Stimulated activated CD8-positive, alpha-beta memory T cell treated with anti-CD3 and anti-CD28 coated beads, Interleukin-15, amount 100 ng/mL, for 24 hours (primary cell): ENCODE data around the gene XDH.

Experiments used
- DNase-seq: peaks from one replicate; pipeline ENCODE4 v3.0.0-alpha.2; 2020; ENCODE audit warnings: low read depth

Gene XDH

GRCh38 chr2:31329081-31329625 lies 85.4 kb downstream of the XDH start:
- DNase-seq, result no peak

GRCh38 chr2:31328026-31328425 lies 86.5 kb downstream of the XDH start:
- DNase-seq, result no peak

- DNase-seq, result no peak
Observed at GRCh38 chr2:31327505-31327904, 87.0 kb downstream of the XDH start.

GRCh38 chr2:31324016-31324633 lies 90.4 kb downstream of the XDH start:
- no peak for DNase-seq

- no peak for DNase-seq
Observed at GRCh38 chr2:31322371-31322770, 92.2 kb downstream of the XDH start.

- DNase-seq, result no peak
Observed at GRCh38 chr2:31319406-31320175, 95.0 kb downstream of the XDH start.

- no peak for DNase-seq
Observed at GRCh38 chr2:31318361-31319336, 95.9 kb downstream of the XDH start.

GRCh38 chr2:31317396-31317795 lies 97.1 kb downstream of the XDH start:
- no peak for DNase-seq

- DNase-seq, result no peak
Observed at GRCh38 chr2:31314761-31315160, 99.8 kb downstream of the XDH start.

GRCh38 chr2:31312898-31313297 lies 101.6 kb downstream of the XDH start:
- DNase-seq, result no peak

- DNase-seq, result no peak
Observed at GRCh38 chr2:31304816-31305215, 109.7 kb downstream of the XDH start.

- DNase-seq, result no peak
Observed at GRCh38 chr2:31302940-31303563, 111.5 kb downstream of the XDH start.

GRCh38 chr2:31300309-31300708 lies 114.2 kb downstream of the XDH start:
- DNase-seq, result no peak

- DNase-seq, result no peak
Observed at GRCh38 chr2:31299547-31299946, 115.0 kb downstream of the XDH start.

GRCh38 chr2:31297751-31298150 lies 116.8 kb downstream of the XDH start:
- DNase-seq, result no peak

GRCh38 chr2:31296641-31297287 lies 117.8 kb downstream of the XDH start:
- no peak for DNase-seq

GRCh38 chr2:31294196-31294595 lies 120.3 kb downstream of the XDH start:
- no peak for DNase-seq

- DNase-seq, result no peak
Observed at GRCh38 chr2:31287654-31288053, 126.9 kb downstream of the XDH start.

- DNase-seq, result no peak
Observed at GRCh38 chr2:31286961-31287550, 127.5 kb downstream of the XDH start.

GRCh38 chr2:31286230-31286629 lies 128.3 kb downstream of the XDH start:
- no peak for DNase-seq
